Ishikawa (cell line): ENCODE measurements around the gene LGI2.

Source experiments
- CEBPB ChIP-seq: IDR thresholded peaks from 2 replicates; pipeline ENCODE4 v1.6.1; 2012
- CREB1 ChIP-seq: IDR thresholded peaks from 2 replicates; pipeline ENCODE4 v1.6.1; 2012; ENCODE audit warnings: low read depth
- EGR1 ChIP-seq: IDR thresholded peaks from 2 replicates; pipeline ENCODE4 v1.6.1; 2012
- EP300 ChIP-seq: IDR thresholded peaks from 2 replicates; pipeline ENCODE4 v1.6.1; 2012; ENCODE audit warnings: borderline replicate concordance
- FOXM1 ChIP-seq: IDR thresholded peaks from 2 replicates; pipeline ENCODE4 v1.6.1; 2012; ENCODE audit warnings: low read depth, borderline replicate concordance
- MAX ChIP-seq: IDR thresholded peaks from 2 replicates; pipeline ENCODE4 v1.6.1; 2012
- NFIC ChIP-seq: IDR thresholded peaks from 2 replicates; pipeline ENCODE4 v1.6.1; 2012
- RAD21 ChIP-seq: IDR thresholded peaks from 2 replicates; pipeline ENCODE4 v1.6.1; 2012; ENCODE audit warnings: low read depth
- TAF1 ChIP-seq: IDR thresholded peaks from 2 replicates; pipeline ENCODE4 v1.6.1; 2012; ENCODE audit warnings: low read depth, mild to moderate bottlenecking
- TCF12 ChIP-seq: IDR thresholded peaks from 2 replicates; pipeline ENCODE4 v1.6.1; 2012; ENCODE audit warnings: low read depth
- TEAD4 ChIP-seq: IDR thresholded peaks from 2 replicates; pipeline ENCODE4 v1.6.1; 2012
- USF1 ChIP-seq: IDR thresholded peaks from 2 replicates; pipeline ENCODE4 v1.6.1; 2012
- YY1 ChIP-seq: IDR thresholded peaks from 2 replicates; pipeline ENCODE4 v1.6.1; 2012; ENCODE audit warnings: low read depth
- ZBTB7A ChIP-seq: IDR thresholded peaks from 2 replicates; pipeline ENCODE4 v1.6.1; 2012; ENCODE audit warnings: low read depth
- TF ChIP-seq, protein P1 (sequence below): IDR thresholded peaks from 2 replicates; pipeline ENCODE4 v1.6.1; 2012; ENCODE audit warnings: low read depth, mild to moderate bottlenecking

The LGI2 gene

GRCh38 chr4:25059791-25060190 is 29.0 kb upstream of the LGI2 start:
- TF ChIP-seq YY1 (no peak), EP300 (no peak), RAD21 (no peak), TEAD4 (no peak), FOXM1 (no peak), TAF1 (no peak), CEBPB (no peak), ZBTB7A (no peak), MAX (no peak), EGR1 (no peak), CREB1 (no peak), USF1 (no peak), TCF12 (no peak), NFIC (no peak)
- TF ChIP-seq, protein P1, sequence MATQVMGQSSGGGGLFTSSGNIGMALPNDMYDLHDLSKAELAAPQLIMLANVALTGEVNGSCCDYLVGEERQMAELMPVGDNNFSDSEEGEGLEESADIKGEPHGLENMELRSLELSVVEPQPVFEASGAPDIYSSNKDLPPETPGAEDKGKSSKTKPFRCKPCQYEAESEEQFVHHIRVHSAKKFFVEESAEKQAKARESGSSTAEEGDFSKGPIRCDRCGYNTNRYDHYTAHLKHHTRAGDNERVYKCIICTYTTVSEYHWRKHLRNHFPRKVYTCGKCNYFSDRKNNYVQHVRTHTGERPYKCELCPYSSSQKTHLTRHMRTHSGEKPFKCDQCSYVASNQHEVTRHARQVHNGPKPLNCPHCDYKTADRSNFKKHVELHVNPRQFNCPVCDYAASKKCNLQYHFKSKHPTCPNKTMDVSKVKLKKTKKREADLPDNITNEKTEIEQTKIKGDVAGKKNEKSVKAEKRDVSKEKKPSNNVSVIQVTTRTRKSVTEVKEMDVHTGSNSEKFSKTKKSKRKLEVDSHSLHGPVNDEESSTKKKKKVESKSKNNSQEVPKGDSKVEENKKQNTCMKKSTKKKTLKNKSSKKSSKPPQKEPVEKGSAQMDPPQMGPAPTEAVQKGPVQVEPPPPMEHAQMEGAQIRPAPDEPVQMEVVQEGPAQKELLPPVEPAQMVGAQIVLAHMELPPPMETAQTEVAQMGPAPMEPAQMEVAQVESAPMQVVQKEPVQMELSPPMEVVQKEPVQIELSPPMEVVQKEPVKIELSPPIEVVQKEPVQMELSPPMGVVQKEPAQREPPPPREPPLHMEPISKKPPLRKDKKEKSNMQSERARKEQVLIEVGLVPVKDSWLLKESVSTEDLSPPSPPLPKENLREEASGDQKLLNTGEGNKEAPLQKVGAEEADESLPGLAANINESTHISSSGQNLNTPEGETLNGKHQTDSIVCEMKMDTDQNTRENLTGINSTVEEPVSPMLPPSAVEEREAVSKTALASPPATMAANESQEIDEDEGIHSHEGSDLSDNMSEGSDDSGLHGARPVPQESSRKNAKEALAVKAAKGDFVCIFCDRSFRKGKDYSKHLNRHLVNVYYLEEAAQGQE: no peak

GRCh38 chr4:25058796-25059195 is 28.1 kb upstream of the LGI2 start:
- TF ChIP-seq RAD21 (no peak), FOXM1 (no peak), MAX (no peak), CREB1 (no peak), USF1 (no peak), TCF12 (no peak), NFIC (no peak), YY1 (no peak), EGR1 (no peak), EP300 (no peak), TAF1 (no peak), CEBPB (no peak), ZBTB7A (no peak), TEAD4 (no peak)
- TF ChIP-seq, protein P1: no peak

GRCh38 chr4:25057299-25057698 is 26.6 kb upstream of the LGI2 start:
- TF ChIP-seq YY1: no peak
- TF ChIP-seq NFIC: no peak
- no peak for TF ChIP-seq EGR1
- TF ChIP-seq EP300: no peak
- no peak for TF ChIP-seq CEBPB
- TF ChIP-seq TEAD4: no peak

- no peak for TF ChIP-seq YY1
- TF ChIP-seq RAD21: no peak
- TF ChIP-seq MAX: no peak
- no peak for TF ChIP-seq USF1
- no peak for TF ChIP-seq EP300
- TF ChIP-seq, protein P1: no peak
- no peak for TF ChIP-seq CREB1
- TF ChIP-seq FOXM1: no peak
- no peak for TF ChIP-seq TCF12
- no peak for TF ChIP-seq EGR1
- no peak for TF ChIP-seq CEBPB
- no peak for TF ChIP-seq TEAD4
- TF ChIP-seq NFIC: no peak
- no peak for TF ChIP-seq ZBTB7A
- no peak for TF ChIP-seq TAF1
These were observed 20.8 kb upstream of the LGI2 start for GRCh38 chr4:25051534-25051933.
